ENCODE results near the gene SLC17A2. TPM values are rescaled to one million over a fixed set of nuclear protein-coding genes. Genes with fewer than 3 reads are reported as not detected.

The SLC17A2 gene
- total and polyA plus RNA-seq, 2 of the 13 experiments (the other 11 are each of a cell fraction or from before 2014, with no cell fraction given): 11.2 to 32.4 TPM

DNA sequence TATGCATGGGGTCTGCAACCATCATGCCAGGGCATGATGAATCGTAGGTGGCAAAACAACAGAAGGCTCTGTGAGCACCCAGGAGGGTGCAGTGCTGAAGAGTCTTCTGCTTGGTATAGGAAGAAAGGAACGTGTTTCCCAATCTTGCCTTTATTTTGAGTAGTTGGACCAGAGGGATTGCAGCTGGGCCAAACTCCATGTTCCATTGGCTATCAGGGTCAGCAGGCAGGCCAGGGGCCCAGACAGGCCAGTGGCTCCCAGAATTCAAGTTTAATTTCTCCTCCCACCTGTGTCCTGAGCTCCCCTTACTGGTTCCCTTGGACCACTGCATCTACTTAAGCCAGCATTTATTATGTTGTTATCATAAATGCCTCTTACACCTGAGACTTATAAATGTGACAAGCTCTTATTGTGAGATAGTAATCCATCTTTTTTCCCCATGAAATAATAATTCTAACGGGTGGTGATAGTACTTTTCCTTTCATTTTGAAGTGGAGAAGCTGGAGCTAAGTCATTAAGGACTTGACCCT, 31.2 kb upstream of the SLC17A2 start:
- no peak overlapping the region for H3K27ac ChIP-seq (ENCODE audit: extremely low read length, insufficient read depth, low read length)
- WGBS (ENCODE audit: low lambda C conversion rate): 38% methylated on average over 3 of the region's 3 CpGs
- H3K4me3 ChIP-seq (replicated peaks in 1 of 3; ENCODE audit: insufficient read depth in 1 of 3, low read depth in 2 of 3, low read length in 3 of 3): peak overlapping the region; percentile 59 to 78 (median 73); a peak in 5 of 6 replicates
- DNase-seq (ENCODE audit: low spot score): peak; percentile 31
- CTCF ChIA-PET (ENCODE audit: low intra/inter-chr PET ratio, low total read pairs): no interaction called here
- intact Hi-C loops (cut with micrococcal nuclease; ENCODE audit: unreplicated experiment) (loop anchor here (2.0 kb wide), 1 partner anchor 31 kb away; no protein-coding TSS in a partner anchor), in situ Hi-C loops (cut with HindIII; ENCODE audit: extremely low pct_ligation_motif_present, low pct_unique_long_range_greater_than_20kb) (no loop called here)
- no peaks in the 10 kb centered on the region for H3K79me2 ChIP-seq (ENCODE audit: insufficient read depth, low read length)
- no peaks in the 10 kb centered on the region; a peak in 1 of 5 replicates for H3K27me3 ChIP-seq (ENCODE audit: control insufficient read depth in 1 of 2, insufficient read depth in 2 of 2, low read length in 2 of 2)
- H3K9me3 ChIP-seq (ENCODE audit: low read length): peaks cover 27% of the 10 kb centered on the region
- FAIRE-seq: no peak
- ATAC-seq: peak; percentile 77
- no peaks in the 10 kb centered on the region for H4K20me1 ChIP-seq (ENCODE audit: insufficient read depth, low read length)
- H3K4me1 ChIP-seq (ENCODE audit: insufficient read depth, low read length): peaks cover 39% of the 10 kb centered on the region
- peak overlapping the region; percentile 95 for H3K4me2 ChIP-seq (ENCODE audit: low read depth, low read length)
- H3K36me3 ChIP-seq (replicated peaks in 1 of 2; ENCODE audit: control insufficient read depth in 1 of 2, insufficient read depth in 2 of 2, low read length in 2 of 2): peaks cover 0 to 7% of the 10 kb centered on the region in 2 experiments; a peak in 1 of 5 replicates
- POLR2A ChIA-PET: interaction anchor here (0.7 to 5.9 kb wide), 3 partner anchors 22 to 60 kb away, joined by 3 to 41 read pairs (median 3); a partner anchor contains a TSS
- peak overlapping the region; percentile 77 for H3K9ac ChIP-seq (ENCODE audit: insufficient read depth, low read depth, low read length)
- no TSS peak for BruUV-seq (replicated peaks)
- H2AFZ ChIP-seq (ENCODE audit: low read length): peak overlapping the region; percentile 96
- TF ChIP-seq, protein P1, sequence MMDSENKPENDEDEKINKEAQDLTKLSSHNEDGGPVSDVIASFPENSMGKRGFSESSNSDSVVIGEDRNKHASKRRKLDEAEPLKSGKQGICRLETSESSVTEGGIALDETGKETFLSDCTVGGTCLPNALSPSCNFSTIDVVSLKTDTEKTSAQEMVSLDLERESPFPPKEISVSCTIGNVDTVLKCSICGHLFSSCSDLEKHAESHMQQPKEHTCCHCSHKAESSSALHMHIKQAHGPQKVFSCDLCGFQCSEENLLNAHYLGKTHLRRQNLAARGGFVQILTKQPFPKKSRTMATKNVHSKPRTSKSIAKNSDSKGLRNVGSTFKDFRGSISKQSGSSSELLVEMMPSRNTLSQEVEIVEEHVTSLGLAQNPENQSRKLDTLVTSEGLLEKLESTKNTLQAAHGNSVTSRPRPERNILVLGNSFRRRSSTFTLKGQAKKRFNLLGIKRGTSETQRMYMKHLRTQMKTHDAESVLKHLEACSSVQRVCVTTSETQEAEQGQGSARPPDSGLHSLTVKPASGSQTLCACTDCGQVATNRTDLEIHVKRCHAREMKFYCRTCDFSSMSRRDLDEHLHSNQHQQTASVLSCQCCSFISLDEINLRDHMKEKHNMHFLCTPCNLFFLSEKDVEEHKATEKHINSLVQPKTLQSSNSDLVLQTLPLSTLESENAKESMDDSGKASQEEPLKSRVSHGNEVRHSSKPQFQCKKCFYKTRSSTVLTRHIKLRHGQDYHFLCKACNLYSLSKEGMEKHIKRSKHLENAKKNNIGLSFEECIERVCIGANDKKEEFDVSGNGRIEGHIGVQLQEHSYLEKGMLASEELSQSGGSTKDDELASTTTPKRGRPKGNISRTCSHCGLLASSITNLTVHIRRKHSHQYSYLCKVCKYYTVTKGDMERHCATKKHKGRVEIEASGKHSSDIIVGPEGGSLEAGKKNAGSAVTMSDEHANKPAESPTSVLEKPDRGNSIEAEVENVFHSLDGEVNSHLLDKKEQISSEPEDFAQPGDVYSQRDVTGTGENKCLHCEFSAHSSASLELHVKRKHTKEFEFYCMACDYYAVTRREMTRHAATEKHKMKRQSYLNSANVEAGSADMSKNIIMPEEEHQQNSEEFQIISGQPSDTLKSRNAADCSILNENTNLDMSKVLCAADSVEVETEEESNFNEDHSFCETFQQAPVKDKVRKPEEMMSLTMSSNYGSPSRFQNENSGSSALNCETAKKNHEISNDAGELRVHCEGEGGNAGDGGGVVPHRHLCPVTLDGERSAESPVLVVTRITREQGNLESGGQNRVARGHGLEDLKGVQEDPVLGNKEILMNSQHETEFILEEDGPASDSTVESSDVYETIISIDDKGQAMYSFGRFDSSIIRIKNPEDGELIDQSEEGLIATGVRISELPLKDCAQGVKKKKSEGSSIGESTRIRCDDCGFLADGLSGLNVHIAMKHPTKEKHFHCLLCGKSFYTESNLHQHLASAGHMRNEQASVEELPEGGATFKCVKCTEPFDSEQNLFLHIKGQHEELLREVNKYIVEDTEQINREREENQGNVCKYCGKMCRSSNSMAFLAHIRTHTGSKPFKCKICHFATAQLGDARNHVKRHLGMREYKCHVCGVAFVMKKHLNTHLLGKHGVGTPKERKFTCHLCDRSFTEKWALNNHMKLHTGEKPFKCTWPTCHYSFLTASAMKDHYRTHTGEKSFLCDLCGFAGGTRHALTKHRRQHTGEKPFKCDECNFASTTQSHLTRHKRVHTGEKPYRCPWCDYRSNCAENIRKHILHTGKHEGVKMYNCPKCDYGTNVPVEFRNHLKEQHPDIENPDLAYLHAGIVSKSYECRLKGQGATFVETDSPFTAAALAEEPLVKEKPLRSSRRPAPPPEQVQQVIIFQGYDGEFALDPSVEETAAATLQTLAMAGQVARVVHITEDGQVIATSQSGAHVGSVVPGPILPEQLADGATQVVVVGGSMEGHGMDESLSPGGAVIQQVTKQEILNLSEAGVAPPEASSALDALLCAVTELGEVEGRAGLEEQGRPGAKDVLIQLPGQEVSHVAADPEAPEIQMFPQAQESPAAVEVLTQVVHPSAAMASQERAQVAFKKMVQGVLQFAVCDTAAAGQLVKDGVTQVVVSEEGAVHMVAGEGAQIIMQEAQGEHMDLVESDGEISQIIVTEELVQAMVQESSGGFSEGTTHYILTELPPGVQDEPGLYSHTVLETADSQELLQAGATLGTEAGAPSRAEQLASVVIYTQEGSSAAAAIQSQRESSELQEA (CRISPR knock-in tag; IDR thresholded peaks at IDR 0.05; ENCODE audit: not compliant biosample characterization): no peak
- TF ChIP-seq HOXA5 (CRISPR knock-in tag; IDR thresholded peaks at IDR 0.05) (no peak), FOXO1 (CRISPR knock-in tag; IDR thresholded peaks at IDR 0.05) (no peak), ZNF354B (CRISPR knock-in tag; IDR thresholded peaks at IDR 0.05) (no peak), ZNF143 (CRISPR knock-in tag; IDR thresholded peaks at IDR 0.05) (peak; percentile 39; the same call in 1 of the 2 replicates), ZNF225 (CRISPR knock-in tag; IDR thresholded peaks at IDR 0.05) (no peak), ZNF180 (CRISPR knock-in tag; IDR thresholded peaks at IDR 0.05; ENCODE audit: borderline replicate concordance, low read depth) (no peak), RFXAP (CRISPR knock-in tag; IDR thresholded peaks at IDR 0.05; ENCODE audit: borderline replicate concordance) (no peak), GATAD2A (CRISPR knock-in tag; IDR thresholded peaks at IDR 0.05) (peak; percentile 14; the same call in 1 of the 2 replicates), TGIF2 (CRISPR knock-in tag; IDR thresholded peaks at IDR 0.05) (peak; percentile 54; the same call in 1 of the 2 replicates), FOSL2 (CRISPR knock-in tag; IDR thresholded peaks at IDR 0.05) (no peak), SIN3B (IDR thresholded peaks at IDR 0.05; ENCODE audit: low read length) (no peak)
- TF ChIP-seq, protein P2, sequence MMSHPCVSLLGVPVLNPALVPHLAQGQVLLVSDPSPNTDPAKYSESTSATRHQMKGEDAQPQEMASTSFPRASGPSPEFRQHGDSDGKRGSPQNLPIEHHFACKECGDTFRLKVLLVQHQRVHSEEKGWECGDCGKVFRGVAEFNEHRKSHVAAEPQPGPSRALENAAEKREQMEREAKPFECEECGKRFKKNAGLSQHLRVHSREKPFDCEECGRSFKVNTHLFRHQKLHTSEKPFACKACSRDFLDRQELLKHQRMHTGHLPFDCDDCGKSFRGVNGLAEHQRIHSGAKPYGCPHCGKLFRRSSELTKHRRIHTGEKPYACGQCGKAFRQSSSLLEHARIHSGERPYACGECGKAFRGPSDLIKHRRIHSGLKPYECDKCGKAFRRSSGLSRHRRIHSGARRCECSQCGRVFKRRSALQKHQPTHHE (CRISPR knock-in tag; IDR thresholded peaks at IDR 0.05; ENCODE audit: borderline replicate concordance): no peak
- TF ChIP-seq, protein P3, sequence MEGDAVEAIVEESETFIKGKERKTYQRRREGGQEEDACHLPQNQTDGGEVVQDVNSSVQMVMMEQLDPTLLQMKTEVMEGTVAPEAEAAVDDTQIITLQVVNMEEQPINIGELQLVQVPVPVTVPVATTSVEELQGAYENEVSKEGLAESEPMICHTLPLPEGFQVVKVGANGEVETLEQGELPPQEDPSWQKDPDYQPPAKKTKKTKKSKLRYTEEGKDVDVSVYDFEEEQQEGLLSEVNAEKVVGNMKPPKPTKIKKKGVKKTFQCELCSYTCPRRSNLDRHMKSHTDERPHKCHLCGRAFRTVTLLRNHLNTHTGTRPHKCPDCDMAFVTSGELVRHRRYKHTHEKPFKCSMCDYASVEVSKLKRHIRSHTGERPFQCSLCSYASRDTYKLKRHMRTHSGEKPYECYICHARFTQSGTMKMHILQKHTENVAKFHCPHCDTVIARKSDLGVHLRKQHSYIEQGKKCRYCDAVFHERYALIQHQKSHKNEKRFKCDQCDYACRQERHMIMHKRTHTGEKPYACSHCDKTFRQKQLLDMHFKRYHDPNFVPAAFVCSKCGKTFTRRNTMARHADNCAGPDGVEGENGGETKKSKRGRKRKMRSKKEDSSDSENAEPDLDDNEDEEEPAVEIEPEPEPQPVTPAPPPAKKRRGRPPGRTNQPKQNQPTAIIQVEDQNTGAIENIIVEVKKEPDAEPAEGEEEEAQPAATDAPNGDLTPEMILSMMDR (CRISPR knock-in tag; IDR thresholded peaks at IDR 0.05): peak; percentile 60
